Endodermal cell (in vitro differentiated cells): ENCODE measurements around the gene LRP10. TPM values are rescaled to one million over a fixed set of nuclear protein-coding genes. Genes with fewer than 3 reads are reported as not detected.

Experiments used
- DNase-seq: peaks from one replicate; pipeline ENCODE4 v3.0.0-alpha.2; 2017
- H3K27ac ChIP-seq: 2 replicates; pipeline ENCODE4 v1.5.1; 2013; ENCODE audit warnings: mild to moderate bottlenecking, low read depth, low read length, moderate library complexity
- H3K27me3 ChIP-seq: 2 replicates; pipeline ENCODE4 v1.6.1; 2013; ENCODE audit warnings: mild to moderate bottlenecking, low read length, moderate library complexity; ENCODE audit not compliant: insufficient read depth, control insufficient read depth, poor library complexity, severe bottlenecking
- H3K36me3 ChIP-seq: 2 replicates; pipeline ENCODE4 v1.7.0; 2013; ENCODE audit warnings: mild to moderate bottlenecking, low read length, moderate library complexity; ENCODE audit not compliant: control insufficient read depth, insufficient read depth
- H3K4me1 ChIP-seq: one replicate; pipeline ENCODE4 v1.7.0; 2013; ENCODE audit warnings: low read length; ENCODE audit not compliant: control insufficient read depth, insufficient read depth
- H3K4me3 ChIP-seq: 2 replicates; pipeline ENCODE4 v1.5.1; 2013; ENCODE audit warnings: mild to moderate bottlenecking, low read length, moderate library complexity
- H3K9ac ChIP-seq: 2 replicates; pipeline ENCODE4 v1.6.1; 2013; ENCODE audit warnings: mild to moderate bottlenecking, low read length, moderate library complexity; ENCODE audit not compliant: poor library complexity, severe bottlenecking; ENCODE audit errors: extremely low read depth
- H3K9me3 ChIP-seq: 2 replicates; pipeline ENCODE4 v1.6.1; 2013; ENCODE audit warnings: mild to moderate bottlenecking, low read length, moderate library complexity; ENCODE audit not compliant: control insufficient read depth
- H3K27ac Mint-ChIP-seq: 2 replicates; pipeline ENCODE4 v1.8.0; 2020; ENCODE audit warnings: mixed read lengths
- H3K27me3 Mint-ChIP-seq: 2 replicates; pipeline ENCODE4 v1.8.0; 2021; ENCODE audit warnings: mild to moderate bottlenecking, mixed read lengths; ENCODE audit not compliant: insufficient read depth
- H3K36me3 Mint-ChIP-seq: 2 replicates; pipeline ENCODE4 v1.8.0; 2020; ENCODE audit warnings: low read depth, mixed read lengths
- H3K4me1 Mint-ChIP-seq: 2 replicates; pipeline ENCODE4 v1.8.0; 2020; ENCODE audit warnings: mixed read lengths
- H3K4me3 Mint-ChIP-seq: 2 replicates; pipeline ENCODE4 v1.8.0; 2020; ENCODE audit warnings: mild to moderate bottlenecking, moderate library complexity, mixed read lengths
- H3K9me3 Mint-ChIP-seq: 2 replicates; pipeline ENCODE4 v1.8.0; 2020; ENCODE audit warnings: mild to moderate bottlenecking, mixed read lengths
- WGBS, 2 experiments: methylation state at CpG; one replicate each; pipeline versions ENCODE4 v1.1.5 to v1.1.7; 2013; ENCODE audit warnings: missing lambda C conversion rate in 2 of 2, mixed read lengths in 1 of 2; ENCODE audit not compliant: insufficient coverage in 1 of 2, insufficient read length in 1 of 2; 5-methylcytosine and 5-hydroxymethylcytosine counted together
- total RNA-seq, 2 donors: library from RNA; stranded (reverse); fragmentation: NEBNext Ultra II Directional in 1 of 2; extraction: Animal tissue kit (Norgen Biotek cat#: 25700) in 1 of 2; gene quantifications; 2 replicates in 1 of 2; 3 replicates in 1 of 2; pipeline ENCODE4 v1.2.1, GENCODE V29; 2021
- TF ChIP-seq, protein P1 (sequence below): fragments of 200-600 bp; sonication (generic); conservative IDR thresholded peaks from 2 replicates; pipeline ENCODE4 v1.5.0; 2021; ENCODE audit warnings: antibody characterized with exemption, mild to moderate bottlenecking

LRP10 gene
- total RNA-seq, 2 donors from 2014 or later, result 28.9 to 41.5 TPM

DNA sequence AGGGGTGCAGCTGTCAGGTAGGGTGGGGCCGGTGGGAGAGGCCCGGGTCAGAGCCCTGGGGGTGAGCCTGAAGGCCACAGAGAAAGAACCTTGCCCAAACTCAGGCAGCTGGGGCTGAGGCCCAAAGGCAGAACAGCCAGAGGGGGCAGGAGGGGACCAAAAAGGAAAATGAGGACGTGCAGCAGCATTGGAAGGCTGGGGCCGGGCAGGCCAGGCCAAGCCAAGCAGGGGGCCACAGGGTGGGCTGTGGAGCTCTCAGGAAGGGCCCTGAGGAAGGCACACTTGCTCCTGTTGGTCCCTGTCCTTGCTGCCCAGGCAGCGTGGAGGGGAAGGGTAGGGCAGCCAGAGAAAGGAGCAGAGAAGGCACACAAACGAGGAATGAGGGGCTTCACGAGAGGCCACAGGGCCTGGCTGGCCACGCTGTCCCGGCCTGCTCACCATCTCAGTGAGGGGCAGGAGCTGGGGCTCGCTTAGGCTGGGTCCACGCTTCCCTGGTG, 24.7 kb upstream of the LRP10 start:
- H3K4me1 Mint-ChIP-seq, result peaks cover 12% of the 10 kb centered on the region
- Histone ChIP-seq H3K9ac (no peak overlapping the region), H3K27ac (no peak overlapping the region), H3K4me3 (no peak overlapping the region), H3K36me3 (peaks cover 40% of the 10 kb centered on the region), H3K4me1 (no peaks in the 10 kb centered on the region), H3K27me3 (no peaks in the 10 kb centered on the region), H3K9me3 (no peaks in the 10 kb centered on the region)
- no peaks in the 10 kb centered on the region for H3K9me3 Mint-ChIP-seq
- H3K27me3 Mint-ChIP-seq, result no peaks in the 10 kb centered on the region
- no peak for DNase-seq
- H3K27ac Mint-ChIP-seq, result no peak overlapping the region
- WGBS, 2 experiments, result 87 to 96% methylated on average over 4 to 11 of the region's 11 CpGs
- TF ChIP-seq, protein P1, sequence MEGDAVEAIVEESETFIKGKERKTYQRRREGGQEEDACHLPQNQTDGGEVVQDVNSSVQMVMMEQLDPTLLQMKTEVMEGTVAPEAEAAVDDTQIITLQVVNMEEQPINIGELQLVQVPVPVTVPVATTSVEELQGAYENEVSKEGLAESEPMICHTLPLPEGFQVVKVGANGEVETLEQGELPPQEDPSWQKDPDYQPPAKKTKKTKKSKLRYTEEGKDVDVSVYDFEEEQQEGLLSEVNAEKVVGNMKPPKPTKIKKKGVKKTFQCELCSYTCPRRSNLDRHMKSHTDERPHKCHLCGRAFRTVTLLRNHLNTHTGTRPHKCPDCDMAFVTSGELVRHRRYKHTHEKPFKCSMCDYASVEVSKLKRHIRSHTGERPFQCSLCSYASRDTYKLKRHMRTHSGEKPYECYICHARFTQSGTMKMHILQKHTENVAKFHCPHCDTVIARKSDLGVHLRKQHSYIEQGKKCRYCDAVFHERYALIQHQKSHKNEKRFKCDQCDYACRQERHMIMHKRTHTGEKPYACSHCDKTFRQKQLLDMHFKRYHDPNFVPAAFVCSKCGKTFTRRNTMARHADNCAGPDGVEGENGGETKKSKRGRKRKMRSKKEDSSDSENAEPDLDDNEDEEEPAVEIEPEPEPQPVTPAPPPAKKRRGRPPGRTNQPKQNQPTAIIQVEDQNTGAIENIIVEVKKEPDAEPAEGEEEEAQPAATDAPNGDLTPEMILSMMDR, result no peak
- H3K36me3 Mint-ChIP-seq, result peaks cover 45% of the 10 kb centered on the region
- H3K4me3 Mint-ChIP-seq, result no peak overlapping the region

DNA sequence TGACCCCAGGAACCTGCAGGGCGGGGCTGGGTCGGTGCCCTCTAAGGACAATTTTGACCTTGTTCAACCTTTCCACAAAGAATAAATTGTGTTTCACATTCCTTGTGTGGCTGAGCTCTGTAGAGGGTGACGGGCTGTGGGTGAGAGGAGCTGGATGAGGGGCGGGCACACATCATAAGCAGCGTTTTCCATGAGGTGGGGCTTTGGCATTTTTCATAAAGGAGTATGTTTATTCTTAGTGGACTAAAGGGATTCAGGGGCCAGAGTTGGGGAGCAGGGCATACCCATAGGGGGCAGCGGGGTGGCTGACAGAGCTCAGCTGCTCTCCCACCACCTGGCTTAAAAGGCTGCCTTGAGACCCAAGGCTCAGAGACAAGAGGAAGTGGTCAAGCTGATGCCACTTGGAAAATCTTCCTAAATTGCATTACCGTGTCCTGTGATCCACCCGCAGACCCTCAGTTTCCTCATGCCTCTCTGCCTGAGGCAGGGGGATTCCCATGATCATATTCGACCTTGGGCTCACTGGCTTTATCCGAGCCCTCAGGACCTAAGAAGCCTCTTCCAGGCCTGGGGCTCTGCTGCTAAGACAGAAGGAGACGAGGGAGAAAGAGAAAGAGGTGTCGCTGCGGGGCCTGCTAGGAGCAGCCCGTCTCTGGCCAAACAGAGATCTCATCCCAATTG, 23.7 kb upstream of the LRP10 start:
- Histone ChIP-seq H3K9me3 (no peaks in the 10 kb centered on the region), H3K4me1 (peaks cover 1% of the 10 kb centered on the region), H3K4me3 (no peak overlapping the region), H3K36me3 (peaks cover 31% of the 10 kb centered on the region), H3K27me3 (no peaks in the 10 kb centered on the region), H3K9ac (no peak overlapping the region), H3K27ac (peak overlapping the region; percentile 26)
- H3K4me1 Mint-ChIP-seq, result peaks cover 16% of the 10 kb centered on the region
- 87 to 89% methylated on average over 7 to 14 of the region's 14 CpGs for WGBS, 2 experiments
- H3K4me3 Mint-ChIP-seq, result no peak overlapping the region
- peaks cover 36% of the 10 kb centered on the region for H3K36me3 Mint-ChIP-seq
- peak overlapping the region; percentile 61 for H3K27ac Mint-ChIP-seq
- H3K27me3 Mint-ChIP-seq, result no peaks in the 10 kb centered on the region
- DNase-seq, result peak; percentile 57
- TF ChIP-seq, protein P1, result peak; percentile 35
- no peaks in the 10 kb centered on the region for H3K9me3 Mint-ChIP-seq

DNA sequence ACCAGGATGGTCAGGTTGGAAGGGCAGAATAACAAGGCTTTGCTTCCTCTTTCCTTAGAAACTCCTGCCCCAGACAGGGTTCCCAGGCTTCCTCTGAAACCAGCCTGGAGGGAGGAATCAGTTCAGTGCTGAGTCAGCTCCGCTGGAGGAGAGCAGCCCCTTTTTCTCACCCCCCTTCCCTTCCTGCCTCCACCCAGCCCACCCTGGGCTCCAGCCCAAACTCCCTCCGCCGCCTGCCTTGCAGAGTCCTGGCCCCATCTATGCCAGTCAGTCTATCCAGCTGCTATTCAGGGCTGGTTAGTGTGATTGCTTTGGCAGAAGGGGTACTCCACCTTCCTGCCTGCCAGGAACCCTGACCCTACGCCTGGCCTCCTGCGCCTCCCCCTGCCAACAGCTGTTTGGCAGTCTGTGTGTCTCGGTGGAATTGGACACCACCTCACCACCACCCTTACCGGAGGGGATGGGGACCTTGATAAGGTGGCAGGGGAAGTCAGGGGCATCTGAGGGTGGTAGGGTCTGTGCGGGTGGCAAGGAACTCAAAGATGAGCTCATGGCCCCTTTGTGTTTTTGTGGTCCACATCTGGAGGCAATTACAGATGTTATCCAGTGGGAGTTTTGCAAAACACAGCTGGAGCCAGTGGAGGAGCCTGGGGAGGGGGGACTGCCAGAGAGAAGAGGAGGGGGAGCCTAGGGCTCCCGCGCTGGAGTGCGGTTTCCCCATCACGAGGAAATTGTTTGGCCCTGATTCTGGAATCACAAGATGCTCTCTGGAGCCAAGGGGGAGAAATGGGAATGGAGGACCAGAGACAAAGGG, 23.0 kb upstream of the LRP10 start:
- H3K4me1 Mint-ChIP-seq, result peaks cover 22% of the 10 kb centered on the region
- H3K9me3 Mint-ChIP-seq, result no peaks in the 10 kb centered on the region
- Histone ChIP-seq H3K27ac (peak overlapping the region; percentile 51), H3K36me3 (peaks cover 23% of the 10 kb centered on the region), H3K4me1 (peaks cover 3% of the 10 kb centered on the region), H3K9ac (no peak overlapping the region), H3K27me3 (no peaks in the 10 kb centered on the region), H3K4me3 (no peak overlapping the region), H3K9me3 (no peaks in the 10 kb centered on the region)
- DNase-seq, result peak; percentile 69
- H3K36me3 Mint-ChIP-seq, result peaks cover 29% of the 10 kb centered on the region
- no peak overlapping the region for H3K4me3 Mint-ChIP-seq
- TF ChIP-seq, protein P1, result no peak
- H3K27me3 Mint-ChIP-seq, result no peaks in the 10 kb centered on the region
- peak overlapping the region; percentile 61 for H3K27ac Mint-ChIP-seq
- 67 to 79% methylated on average over 2 to 12 of the region's 12 CpGs for whole genome bisulfite sequencing, 2 experiments
